AG10803 (cell line): Measurements from ENCODE around the gene ADM2.
"Not testable (repeated sequence)": the region's sequence is repeated elsewhere in the genome, so short reads cannot be mapped to it uniquely, and the experiment has no call there.

Experiments
- DNase-seq: peaks from one replicate; pipeline ENCODE4 v3.0.0; 2010; ENCODE audit warnings: low read depth
- H3K4me3 ChIP-seq: 2 replicates; pipeline ENCODE4 v1.5.1; 2011; ENCODE audit warnings: mild to moderate bottlenecking, low read length, control low read depth
- CTCF ChIP-seq: conservative IDR thresholded peaks from 2 replicates; pipeline ENCODE4 v1.5.1; 2011; ENCODE audit warnings: mild to moderate bottlenecking, low read length, control low read depth, inconsistent platforms

Gene ADM2

GRCh38 chr22:50531962-50532674 is 50.8 kb downstream of the ADM2 start:
- peak overlapping the region; percentile 66 for H3K4me3 ChIP-seq
- TF ChIP-seq CTCF, result no peak
- peak; percentile 77 for DNase-seq

GRCh38 chr22:50532824-50533796 is 51.8 kb downstream of the ADM2 start:
- H3K4me3 ChIP-seq, result no peak overlapping the region
- DNase-seq, result no peak
- no peak for TF ChIP-seq CTCF

- DNase-seq, result peak; percentile 50
- not testable (repeated sequence) for H3K4me3 ChIP-seq
Measured at GRCh38 chr22:50533856-50534711, 52.7 kb downstream of the ADM2 start.

GRCh38 chr22:50535113-50535512 is 53.8 kb downstream of the ADM2 start:
- no peak for TF ChIP-seq CTCF
- no peak for DNase-seq
- H3K4me3 ChIP-seq, result no peak overlapping the region
